H9 (cell line): ENCODE data around the gene RPUSD3. TPM values are rescaled to one million over a fixed set of nuclear protein-coding genes. Genes with fewer than 3 reads are reported as not detected.
"Not testable (repeated sequence)": the region's sequence is repeated elsewhere in the genome, so short reads cannot be mapped to it uniquely, and the experiment has no call there.

Experiments
- DNase-seq: peaks from one replicate; pipeline ENCODE4 v3.0.0-alpha.2; 2017
- H2AFZ ChIP-seq: one replicate; pipeline ENCODE4 v1.6.1; 2013; ENCODE audit warnings: mild to moderate bottlenecking, low read length, control low read depth, moderate library complexity
- H2AK5ac ChIP-seq: 2 replicates; pipeline ENCODE4 v1.6.1; 2013; ENCODE audit warnings: low read length, control low read depth, mixed read lengths; ENCODE audit not compliant: insufficient read length
- H2BK120ac ChIP-seq: one replicate; pipeline ENCODE4 v1.6.1; 2013; ENCODE audit warnings: low read depth, mild to moderate bottlenecking, low read length, control low read depth, inconsistent platforms; ENCODE audit not compliant: poor library complexity, severe bottlenecking
- H2BK12ac ChIP-seq: 2 replicates; pipeline ENCODE4 v1.6.1; 2013; ENCODE audit warnings: low read length, control low read depth, mixed read lengths, low read depth; ENCODE audit not compliant: insufficient read length
- H2BK15ac ChIP-seq: 2 replicates; pipeline ENCODE4 v1.6.1; 2013; ENCODE audit warnings: low read depth, low read length, control low read depth
- H2BK20ac ChIP-seq: one replicate; pipeline ENCODE4 v1.6.1; 2013; ENCODE audit warnings: low read depth, mild to moderate bottlenecking, low read length, control low read depth, inconsistent platforms; ENCODE audit not compliant: poor library complexity, severe bottlenecking
- H2BK5ac ChIP-seq: 2 replicates; pipeline ENCODE4 v1.6.1; 2013; ENCODE audit warnings: low read length, control low read depth, mixed read lengths; ENCODE audit not compliant: insufficient read length
- H3K14ac ChIP-seq: 2 replicates; pipeline ENCODE4 v1.6.1; 2013; ENCODE audit warnings: low read length, control low read depth; ENCODE audit not compliant: insufficient read depth
- H3K18ac ChIP-seq: 2 replicates; pipeline ENCODE4 v1.6.1; 2013; ENCODE audit warnings: low read depth, mild to moderate bottlenecking, mixed read lengths, low read length, control low read depth; ENCODE audit not compliant: insufficient read length
- H3K23ac ChIP-seq: 2 replicates; pipeline ENCODE4 v1.6.1; 2013; ENCODE audit warnings: low read length, control low read depth, mixed read lengths, low read depth; ENCODE audit not compliant: insufficient read length
- H3K23me2 ChIP-seq: 2 replicates; pipeline ENCODE4 v1.6.1; 2013; ENCODE audit warnings: low read depth, mild to moderate bottlenecking, mixed read lengths, low read length, control low read depth; ENCODE audit not compliant: insufficient read length, poor library complexity, severe bottlenecking
- H3K27ac ChIP-seq: 2 replicates; pipeline ENCODE4 v1.5.1; 2013; ENCODE audit warnings: low read length, control low read depth, mixed read lengths, low read depth; ENCODE audit not compliant: insufficient read length
- H3K27me3 ChIP-seq: 2 replicates; pipeline ENCODE4 v1.6.1; 2013; ENCODE audit warnings: low read length, control low read depth, inconsistent platforms; ENCODE audit not compliant: insufficient read depth
- H3K4ac ChIP-seq: 2 replicates; pipeline ENCODE4 v1.6.1; 2013; ENCODE audit warnings: low read depth, mild to moderate bottlenecking, control low read depth, inconsistent platforms, low read length, moderate library complexity
- H3K4me1 ChIP-seq: 2 replicates; pipeline ENCODE4 v1.6.1; 2013; ENCODE audit warnings: low read length, control low read depth, inconsistent platforms; ENCODE audit not compliant: insufficient read depth
- H3K4me2 ChIP-seq: 2 replicates; pipeline ENCODE4 v1.6.1; 2013; ENCODE audit warnings: low read length, control low read depth, mixed read lengths; ENCODE audit not compliant: insufficient read length, insufficient read depth
- H3K56ac ChIP-seq: 2 replicates; pipeline ENCODE4 v1.6.1; 2013; ENCODE audit warnings: low read depth, mild to moderate bottlenecking, mixed read lengths, low read length, control low read depth; ENCODE audit not compliant: insufficient read length
- H3K79me1 ChIP-seq: 2 replicates; pipeline ENCODE4 v1.6.1; 2013; ENCODE audit warnings: low read depth, mild to moderate bottlenecking, moderate library complexity, low read length, control low read depth, inconsistent platforms; ENCODE audit not compliant: insufficient read depth, poor library complexity, severe bottlenecking
- H3K79me2 ChIP-seq: 2 replicates; pipeline ENCODE4 v1.6.1; 2013; ENCODE audit warnings: low read length, control low read depth, inconsistent platforms; ENCODE audit not compliant: insufficient read depth
- H3K9ac ChIP-seq: 2 replicates; pipeline ENCODE4 v1.6.1; 2013; ENCODE audit warnings: low read length, control low read depth, mixed read lengths; ENCODE audit not compliant: insufficient read length; ENCODE audit errors: extremely low read depth
- H3K9me3 ChIP-seq: one replicate; pipeline ENCODE4 v1.6.1; 2013; ENCODE audit warnings: low read depth, low read length, inconsistent platforms; ENCODE audit not compliant: control insufficient read depth
- H3T11ph ChIP-seq: one replicate; pipeline ENCODE4 v1.6.1; 2013; ENCODE audit warnings: mild to moderate bottlenecking, low read length, control low read depth, inconsistent platforms
- H4K20me1 ChIP-seq: one replicate; pipeline ENCODE4 v1.6.1; 2013; ENCODE audit not compliant: control insufficient read depth, insufficient read length, insufficient read depth
- H4K5ac ChIP-seq: 2 replicates; pipeline ENCODE4 v1.6.1; 2013; ENCODE audit warnings: low read depth, mild to moderate bottlenecking, mixed read lengths, low read length, control low read depth; ENCODE audit not compliant: insufficient read length
- H4K8ac ChIP-seq: replicated peaks from 2 replicates; pipeline ENCODE4 v1.6.1; 2013; ENCODE audit warnings: low read length, control low read depth, mixed read lengths, low read depth; ENCODE audit not compliant: insufficient read length
- H4K91ac ChIP-seq: 2 replicates; pipeline ENCODE4 v1.6.1; 2013; ENCODE audit warnings: low read depth, mild to moderate bottlenecking, moderate library complexity, mixed read lengths, low read length, control low read depth; ENCODE audit not compliant: insufficient read length
- H3K27ac Mint-ChIP-seq, 3 experiments: 2 replicates in 2 of 3; 3 replicates in 1 of 3; pipeline ENCODE4 v1.8.0; 2020 to 2021; ENCODE audit warnings: mixed read lengths in 3 of 3, mild to moderate bottlenecking in 1 of 3, moderate library complexity in 1 of 3
- H3K27me3 Mint-ChIP-seq: 2 replicates; pipeline ENCODE4 v1.8.0; 2021; ENCODE audit warnings: low read depth, mild to moderate bottlenecking, moderate library complexity, mixed read lengths
- H3K36me3 Mint-ChIP-seq, 3 experiments: 2 replicates in 2 of 3; 3 replicates in 1 of 3; pipeline ENCODE4 v1.8.0; 2020 to 2021; ENCODE audit warnings: low read depth in 3 of 3, mixed read lengths in 3 of 3; ENCODE audit not compliant: insufficient read depth in 1 of 3
- H3K4me1 Mint-ChIP-seq, 2 experiments: 2 replicates each; pipeline ENCODE4 v1.8.0; 2020; ENCODE audit warnings: mixed read lengths in 2 of 2
- H3K4me3 Mint-ChIP-seq, 2 experiments: 2 replicates in 1 of 2; 3 replicates in 1 of 2; pipeline ENCODE4 v1.8.0; 2020 to 2021; ENCODE audit warnings: mild to moderate bottlenecking in 2 of 2, mixed read lengths in 2 of 2, moderate library complexity in 1 of 2
- H3K9me3 Mint-ChIP-seq, 2 experiments: 2 replicates in 1 of 2; 3 replicates in 1 of 2; pipeline ENCODE4 v1.8.0; 2020; ENCODE audit warnings: mild to moderate bottlenecking in 2 of 2, mixed read lengths in 2 of 2, moderate library complexity in 1 of 2
- CTCF ChIP-seq: fragments of 200-600 bp; sonication (generic); conservative IDR thresholded peaks from 3 replicates; pipeline ENCODE4 v1.8.0; 2021; ENCODE audit warnings: antibody characterized with exemption, mild to moderate bottlenecking
- WGBS: extraction: QIAGEN DNeasy Blood & Tissue Kit; methylation state at CpG from one replicate; pipeline ENCODE4 v1.1.7; 2013; ENCODE audit warnings: missing lambda C conversion rate, low lambda C conversion rate, mixed read lengths; ENCODE audit not compliant: insufficient read length; ENCODE audit errors: extremely low coverage; 5-methylcytosine and 5-hydroxymethylcytosine counted together
- total RNA-seq: library from RNA; stranded (reverse); gene quantifications from 2 replicates; pipeline ENCODE4 v1.2.1, GENCODE V29; 2021

The RPUSD3 gene
- total RNA-seq, 1 experiment from 2014 or later = 59.5 TPM

DNA sequence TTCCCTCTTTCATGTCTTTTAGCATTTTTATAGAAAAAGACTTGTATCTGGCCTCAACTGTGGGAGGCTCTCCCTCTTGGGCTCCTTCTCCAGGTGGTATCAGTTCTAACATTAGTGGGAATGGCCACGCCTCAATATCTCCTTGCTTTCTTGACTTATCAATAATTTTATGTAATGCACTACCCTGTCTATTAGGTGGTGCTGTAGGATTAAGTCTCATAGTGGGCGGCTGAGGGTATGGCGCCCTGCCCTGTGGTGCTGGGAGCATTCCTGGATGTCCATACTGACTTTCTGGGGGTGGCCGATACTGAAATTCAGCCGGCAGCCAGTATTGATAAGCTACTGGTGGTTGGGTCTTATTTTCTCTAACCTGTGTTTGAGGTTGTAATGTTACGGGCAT lies 8.7 kb upstream of the RPUSD3 start:
- no peak overlapping the region for H3K4me3 Mint-ChIP-seq
- no peak overlapping the region for H3K14ac ChIP-seq
- no peak overlapping the region for H2AK5ac ChIP-seq
- H3K9me3 Mint-ChIP-seq = peaks cover 0 to 3% of the 10 kb centered on the region in 2 experiments; a peak in 1 of 5 replicates
- no peak overlapping the region for H4K91ac ChIP-seq
- H2BK12ac ChIP-seq = no peak overlapping the region
- no peak overlapping the region for H3K27ac Mint-ChIP-seq
- peaks cover 17% of the 10 kb centered on the region for H3K27me3 Mint-ChIP-seq
- H3K9me3 ChIP-seq = no peaks in the 10 kb centered on the region
- no peak overlapping the region for H2AFZ ChIP-seq
- H3K79me2 ChIP-seq = no peaks in the 10 kb centered on the region
- no peaks in the 10 kb centered on the region for H3K79me1 ChIP-seq
- H3K4me2 ChIP-seq = no peak overlapping the region
- no peak overlapping the region for H2BK15ac ChIP-seq
- H3K27ac ChIP-seq = no peak overlapping the region
- peak; percentile 18 for DNase-seq
- no peaks in the 10 kb centered on the region; the same call in 1 of the 2 replicates for H3K27me3 ChIP-seq
- no peak overlapping the region for H4K5ac ChIP-seq
- no peak overlapping the region for H3K23ac ChIP-seq
- H2BK5ac ChIP-seq = no peak overlapping the region
- TF ChIP-seq CTCF = no peak
- no CpG with 5 or more reads among the region's 6 CpGs for WGBS
- no peaks in the 10 kb centered on the region for H3K4me1 ChIP-seq
- H3K36me3 Mint-ChIP-seq = no peaks in the 10 kb centered on the region
- H3K4me1 Mint-ChIP-seq = peaks cover 16 to 21% of the 10 kb centered on the region in 2 experiments
- no peak overlapping the region for H3T11ph ChIP-seq
- no peak overlapping the region for H2BK120ac ChIP-seq
- no peak overlapping the region for H3K18ac ChIP-seq
- H4K8ac ChIP-seq = no peak overlapping the region
- H3K56ac ChIP-seq = no peak overlapping the region
- no peak overlapping the region for H2BK20ac ChIP-seq
- no peak overlapping the region for H3K9ac ChIP-seq
- no peak overlapping the region for H3K4ac ChIP-seq
- H3K23me2 ChIP-seq = no peaks in the 10 kb centered on the region
- no peaks in the 10 kb centered on the region for H4K20me1 ChIP-seq

GRCh38 chr3:9851926-9852325 lies 8.1 kb upstream of the RPUSD3 start:
- H3K23ac ChIP-seq, H3K18ac ChIP-seq, H3K4me3 Mint-ChIP-seq, H2BK20ac ChIP-seq, H2BK5ac ChIP-seq, H3K4me1 ChIP-seq, H3K27ac Mint-ChIP-seq, H2BK15ac ChIP-seq, H2BK120ac ChIP-seq, H3K9me3 Mint-ChIP-seq, H3K36me3 Mint-ChIP-seq, H3K56ac ChIP-seq, H3K14ac ChIP-seq, H3K27ac ChIP-seq, H4K5ac ChIP-seq, H3K79me1 ChIP-seq, H3K4ac ChIP-seq, H3K9ac ChIP-seq, H3K9me3 ChIP-seq, H4K8ac ChIP-seq, H2AFZ ChIP-seq, H2BK12ac ChIP-seq, H3K4me2 ChIP-seq, H2AK5ac ChIP-seq, H3K23me2 ChIP-seq, H3K27me3 ChIP-seq, H4K20me1 ChIP-seq, DNase-seq, H3K79me2 ChIP-seq, H4K91ac ChIP-seq, H3T11ph ChIP-seq: not testable (repeated sequence)
- H3K27me3 Mint-ChIP-seq = peaks cover 17% of the 10 kb centered on the region
- H3K4me1 Mint-ChIP-seq = peaks cover 16 to 21% of the 10 kb centered on the region in 2 experiments
- WGBS = no CpG with 5 or more reads among the region's 6 CpGs
